Stimulated activated naive CD8-positive, alpha-beta T cell treated with anti-CD3 and anti-CD28 coated beads, Interleukin-15, amount 100 ng/mL, for 72 hours (primary cell): ENCODE results near the gene RAB3IL1.

Experiments used
- ATAC-seq: fragments of 150-1000 bp; cut with Tn5 transposase; 2 replicates; pipeline ENCODE4 v1.10.0; 2021; ENCODE audit warnings: mild to moderate bottlenecking, moderate library complexity
- DNase-seq, 2 donors: peaks; one replicate each; pipeline ENCODE4 v3.0.0; 2021 to 2022
- H3K27ac Mint-ChIP-seq, 2 donors: one replicate each; pipeline ENCODE4 v1.8.0; 2022; ENCODE audit warnings: mild to moderate bottlenecking in 2 of 2, mixed read lengths in 2 of 2, moderate library complexity in 2 of 2
- H3K27me3 Mint-ChIP-seq: one replicate; pipeline ENCODE4 v1.8.0; 2022; ENCODE audit warnings: mixed read lengths
- H3K4me1 Mint-ChIP-seq: one replicate; pipeline ENCODE4 v1.8.0; 2022; ENCODE audit warnings: mild to moderate bottlenecking, mixed read lengths
- H3K4me3 Mint-ChIP-seq, 2 donors: one replicate each; pipeline ENCODE4 v1.8.0; 2022; ENCODE audit warnings: mild to moderate bottlenecking in 2 of 2, mixed read lengths in 2 of 2, moderate library complexity in 1 of 2
- H3K9me3 Mint-ChIP-seq, 2 donors: one replicate each; pipeline ENCODE4 v1.8.0; 2022; ENCODE audit warnings: mixed read lengths in 2 of 2

Gene RAB3IL1

GRCh38 chr11:61905801-61906521, 11.4 kb downstream of the RAB3IL1 start:
- Mint-ChIP-seq H3K27ac (peak overlapping the region in 1 of 2 donors; percentile 1), H3K4me1 (no peaks in the 10 kb centered on the region), H3K27me3 (peaks cover 7% of the 10 kb centered on the region), H3K9me3 (no peaks in the 10 kb centered on the region), H3K4me3 (no peak overlapping the region)
- DNase-seq = no peak
- ATAC-seq = peak; percentile 22

- DNase-seq (no peak), ATAC-seq (no peak)
- no peaks in the 10 kb centered on the region for H3K9me3 Mint-ChIP-seq
- peaks cover 7% of the 10 kb centered on the region for H3K27me3 Mint-ChIP-seq
- H3K4me1 Mint-ChIP-seq = no peaks in the 10 kb centered on the region
- H3K4me3 Mint-ChIP-seq = no peak overlapping the region
- H3K27ac Mint-ChIP-seq = peak overlapping the region; percentile 1 to 52
These were observed 12.2 kb downstream of the RAB3IL1 start for GRCh38 chr11:61905067-61905696.

GRCh38 chr11:61904539-61905048, 12.8 kb downstream of the RAB3IL1 start:
- Mint-ChIP-seq H3K4me3 (peak overlapping the region in 1 of 2 donors; percentile 19), H3K4me1 (peaks cover under 1% of the 10 kb centered on the region), H3K27ac (no peak overlapping the region), H3K27me3 (peaks cover 7% of the 10 kb centered on the region), H3K9me3 (no peaks in the 10 kb centered on the region)
- peak in 1 of 2 donors; percentile 29 for DNase-seq
- peak; percentile 59 for ATAC-seq

GRCh38 chr11:61903845-61904244, 13.5 kb downstream of the RAB3IL1 start:
- peak overlapping the region in 1 of 2 donors; percentile 19 for H3K4me3 Mint-ChIP-seq
- peaks cover 7% of the 10 kb centered on the region for H3K27me3 Mint-ChIP-seq
- H3K4me1 Mint-ChIP-seq = peaks cover 8% of the 10 kb centered on the region
- no peak for DNase-seq
- no peak overlapping the region for H3K27ac Mint-ChIP-seq
- no peaks in the 10 kb centered on the region for H3K9me3 Mint-ChIP-seq
- no peak for ATAC-seq

- ATAC-seq = no peak
- Mint-ChIP-seq H3K9me3 (no peaks in the 10 kb centered on the region), H3K4me3 (no peak overlapping the region), H3K27me3 (peaks cover 7% of the 10 kb centered on the region), H3K27ac (no peak overlapping the region), H3K4me1 (peaks cover 10% of the 10 kb centered on the region)
- no peak for DNase-seq
These were observed 15.1 kb downstream of the RAB3IL1 start for GRCh38 chr11:61902313-61902712.

- DNase-seq (no peak), ATAC-seq (no peak)
- no peak overlapping the region for H3K27ac Mint-ChIP-seq
- no peaks in the 10 kb centered on the region for H3K9me3 Mint-ChIP-seq
- H3K4me1 Mint-ChIP-seq = peaks cover 10% of the 10 kb centered on the region
- H3K27me3 Mint-ChIP-seq = peaks cover 7% of the 10 kb centered on the region
- no peak overlapping the region for H3K4me3 Mint-ChIP-seq
These were observed 16.0 kb downstream of the RAB3IL1 start for GRCh38 chr11:61901397-61901796.

- peak overlapping the region in 1 of 2 donors; percentile 29 for H3K27ac Mint-ChIP-seq
- DNase-seq (no peak), ATAC-seq (no peak)
- H3K27me3 Mint-ChIP-seq = peaks cover 7% of the 10 kb centered on the region
- peaks cover 10% of the 10 kb centered on the region for H3K4me1 Mint-ChIP-seq
- H3K4me3 Mint-ChIP-seq = no peak overlapping the region
- H3K9me3 Mint-ChIP-seq = no peaks in the 10 kb centered on the region
These were observed 17.1 kb downstream of the RAB3IL1 start for GRCh38 chr11:61900251-61900650.

- Mint-ChIP-seq H3K9me3 (no peaks in the 10 kb centered on the region), H3K27ac (peak overlapping the region; percentile 46 to 76), H3K4me3 (peak overlapping the region in 1 of 2 donors; percentile 13)
These were observed 18.1 kb downstream of the RAB3IL1 start for GRCh38 chr11:61899146-61899841.

GRCh38 chr11:61898247-61898582, 19.2 kb downstream of the RAB3IL1 start:
- Mint-ChIP-seq H3K27me3 (no peaks in the 10 kb centered on the region), H3K27ac (no peak overlapping the region), H3K4me1 (peaks cover 10% of the 10 kb centered on the region), H3K4me3 (no peak overlapping the region), H3K9me3 (no peaks in the 10 kb centered on the region)
- no peak for ATAC-seq
- DNase-seq = no peak

More at GRCh38 chr11:61899146-61899841, 18.1 kb downstream of the RAB3IL1 start:
- DNase-seq (peak; percentile 95 to 96), ATAC-seq (peak; percentile 90)
- H3K4me1 Mint-ChIP-seq = peaks cover 10% of the 10 kb centered on the region
- H3K27me3 Mint-ChIP-seq = peaks cover 7% of the 10 kb centered on the region

GRCh38 chr11:61897387-61898246, 19.7 kb downstream of the RAB3IL1 start:
- ATAC-seq (peak; percentile 68), DNase-seq (peak; percentile 81 to 85)
- Mint-ChIP-seq H3K9me3 (no peaks in the 10 kb centered on the region), H3K27ac (peak overlapping the region in 1 of 2 donors; percentile 54), H3K4me1 (peaks cover 10% of the 10 kb centered on the region), H3K27me3 (peaks cover 4% of the 10 kb centered on the region), H3K4me3 (no peak overlapping the region)

GRCh38 chr11:61896665-61897386, 20.5 kb downstream of the RAB3IL1 start:
- H3K27ac Mint-ChIP-seq = peak overlapping the region in 1 of 2 donors; percentile 54
- H3K4me1 Mint-ChIP-seq = peaks cover 10% of the 10 kb centered on the region

GRCh38 chr11:61895718-61896059, 21.7 kb downstream of the RAB3IL1 start:
- no peaks in the 10 kb centered on the region for H3K9me3 Mint-ChIP-seq
- no peak for DNase-seq
- H3K4me3 Mint-ChIP-seq = no peak overlapping the region

More at GRCh38 chr11:61896665-61897386, 20.5 kb downstream of the RAB3IL1 start:
- ATAC-seq = no peak
- no peaks in the 10 kb centered on the region for H3K9me3 Mint-ChIP-seq
- no peak overlapping the region for H3K4me3 Mint-ChIP-seq
- peaks cover 6% of the 10 kb centered on the region for H3K27me3 Mint-ChIP-seq
- DNase-seq = no peak

GRCh38 chr11:61895046-61895717, 22.2 kb downstream of the RAB3IL1 start:
- ATAC-seq (no peak), DNase-seq (no peak)
- peaks cover 6% of the 10 kb centered on the region for H3K27me3 Mint-ChIP-seq
- H3K4me3 Mint-ChIP-seq = no peak overlapping the region
- H3K4me1 Mint-ChIP-seq = peaks cover 20% of the 10 kb centered on the region
- H3K9me3 Mint-ChIP-seq = no peaks in the 10 kb centered on the region
- peak overlapping the region in 1 of 2 donors; percentile 91 for H3K27ac Mint-ChIP-seq

More at GRCh38 chr11:61895718-61896059, 21.7 kb downstream of the RAB3IL1 start:
- ATAC-seq = no peak
- peaks cover 15% of the 10 kb centered on the region for H3K4me1 Mint-ChIP-seq
- no peak overlapping the region for H3K27ac Mint-ChIP-seq
- H3K27me3 Mint-ChIP-seq = peaks cover 6% of the 10 kb centered on the region

GRCh38 chr11:61893981-61894380, 23.4 kb downstream of the RAB3IL1 start:
- H3K4me1 Mint-ChIP-seq = peaks cover 14% of the 10 kb centered on the region
- H3K27ac Mint-ChIP-seq = no peak overlapping the region
- no peak for DNase-seq

More at GRCh38 chr11:61893981-61894380, 23.4 kb downstream of the RAB3IL1 start:
- peaks cover 6% of the 10 kb centered on the region for H3K27me3 Mint-ChIP-seq
- ATAC-seq = no peak
- no peak overlapping the region for H3K4me3 Mint-ChIP-seq
- no peaks in the 10 kb centered on the region for H3K9me3 Mint-ChIP-seq
